ENCODE data around the gene TRIM14.

DNA sequence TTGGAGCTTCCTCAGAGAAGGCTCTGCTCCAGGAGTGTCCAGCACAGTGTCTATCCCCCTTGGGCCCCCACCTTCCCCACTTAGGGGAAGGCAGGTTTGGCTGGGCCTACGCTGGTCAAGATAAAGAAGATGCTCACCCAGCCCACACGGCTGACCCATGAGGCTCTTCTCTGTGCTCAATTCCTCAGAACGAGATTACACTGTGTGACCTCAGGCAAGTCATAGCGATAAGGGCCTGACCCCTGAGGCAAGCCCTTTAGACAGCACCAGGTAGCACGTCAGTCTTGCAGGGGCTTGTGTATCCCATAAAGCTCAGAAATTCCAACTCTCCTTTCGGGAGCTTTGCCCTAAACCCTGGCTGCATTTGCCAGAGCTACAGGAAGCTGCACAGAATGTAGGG lies 40.8 kb upstream of the TRIM14 start:
- TF ChIP-seq CTCF (IDR thresholded peaks at IDR 0.05) (no peak), POLR2A (IDR thresholded peaks at IDR 0.05) (no peak)

Data from lower leg skin (tissue), 3 donors.